ENCODE data around the gene EFEMP1.

DNA sequence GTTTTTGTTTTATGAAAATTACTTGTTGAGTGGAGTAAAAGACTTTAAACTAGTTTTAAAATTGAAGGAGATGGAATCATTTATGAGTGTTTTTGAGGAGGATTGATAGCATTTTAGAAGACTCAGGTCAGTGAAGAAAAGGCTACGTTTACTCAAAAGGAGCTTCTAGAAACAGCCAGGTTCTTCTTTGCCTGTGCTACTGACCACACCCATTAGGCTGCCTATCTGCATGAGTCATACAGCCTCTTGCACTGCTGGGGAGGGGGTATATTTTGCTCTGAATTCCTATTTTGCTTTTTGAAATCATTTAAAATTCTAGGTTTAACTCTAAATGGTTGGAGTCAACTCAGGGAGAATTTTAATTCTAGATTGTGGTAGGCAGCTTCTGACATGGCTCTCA is 22.3 kb downstream of the EFEMP1 start:
- TF ChIP-seq, protein P1, sequence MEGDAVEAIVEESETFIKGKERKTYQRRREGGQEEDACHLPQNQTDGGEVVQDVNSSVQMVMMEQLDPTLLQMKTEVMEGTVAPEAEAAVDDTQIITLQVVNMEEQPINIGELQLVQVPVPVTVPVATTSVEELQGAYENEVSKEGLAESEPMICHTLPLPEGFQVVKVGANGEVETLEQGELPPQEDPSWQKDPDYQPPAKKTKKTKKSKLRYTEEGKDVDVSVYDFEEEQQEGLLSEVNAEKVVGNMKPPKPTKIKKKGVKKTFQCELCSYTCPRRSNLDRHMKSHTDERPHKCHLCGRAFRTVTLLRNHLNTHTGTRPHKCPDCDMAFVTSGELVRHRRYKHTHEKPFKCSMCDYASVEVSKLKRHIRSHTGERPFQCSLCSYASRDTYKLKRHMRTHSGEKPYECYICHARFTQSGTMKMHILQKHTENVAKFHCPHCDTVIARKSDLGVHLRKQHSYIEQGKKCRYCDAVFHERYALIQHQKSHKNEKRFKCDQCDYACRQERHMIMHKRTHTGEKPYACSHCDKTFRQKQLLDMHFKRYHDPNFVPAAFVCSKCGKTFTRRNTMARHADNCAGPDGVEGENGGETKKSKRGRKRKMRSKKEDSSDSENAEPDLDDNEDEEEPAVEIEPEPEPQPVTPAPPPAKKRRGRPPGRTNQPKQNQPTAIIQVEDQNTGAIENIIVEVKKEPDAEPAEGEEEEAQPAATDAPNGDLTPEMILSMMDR (IDR thresholded peaks at IDR 0.05) = no peak
- TF ChIP-seq POLR2AphosphoS5 (IDR thresholded peaks at IDR 0.05) = no peak
